Measurements from ENCODE around the gene PAQR5. TPM values are rescaled to one million over a fixed set of nuclear protein-coding genes. Genes with fewer than 3 reads are reported as not detected.

PAQR5 gene
- total and polyA plus RNA-seq, 4 donors: 2.3 to 22.6 (median 10.5) TPM

DNA sequence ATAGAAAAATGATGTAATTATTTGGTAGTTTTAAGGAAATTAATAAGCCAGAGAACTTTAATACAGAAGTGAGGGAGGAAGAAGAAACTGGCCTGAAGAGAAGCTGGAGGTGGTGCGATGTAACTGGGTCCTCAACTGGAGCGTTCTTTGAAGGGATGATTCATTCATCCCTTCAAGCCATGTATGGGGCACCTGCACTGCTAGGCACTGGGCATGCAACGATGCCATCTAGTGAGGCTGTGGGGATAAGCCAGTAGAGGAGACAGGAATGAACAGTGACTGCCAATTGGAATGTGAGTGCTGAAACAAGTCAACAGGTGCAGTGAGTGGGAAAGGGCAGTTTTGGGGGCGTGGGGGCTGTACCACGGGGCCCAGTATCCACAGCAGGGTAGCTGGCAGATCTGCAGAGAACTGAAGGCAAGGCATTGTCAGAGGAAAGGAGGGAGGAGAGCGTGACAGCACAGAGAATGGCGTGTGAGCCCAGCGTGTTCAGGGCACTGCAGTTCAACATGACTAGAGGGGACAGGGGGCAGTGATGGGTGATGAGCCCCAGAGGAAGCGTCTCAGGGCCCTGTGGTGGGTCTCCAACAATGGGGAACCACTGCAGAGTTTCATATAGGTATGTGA is 111.6 kb downstream of the PAQR5 start:
- WGBS, 2 donors: 60 to 63% methylated on average over 9 of the region's 9 CpGs
- Histone ChIP-seq H3K36me3 (ENCODE audit: control insufficient read depth in 4 of 4, insufficient read depth in 4 of 4, low read length in 4 of 4) (peaks cover 0 to 3% (median 0%) of the 10 kb centered on the region in 4 donors), H3K9ac (ENCODE audit: insufficient read depth in 1 of 2, low read length in 2 of 2) (no peak overlapping the region), H3K27me3 (ENCODE audit: control insufficient read depth in 3 of 3, insufficient read depth in 3 of 3, low read length in 2 of 3) (no peaks in the 10 kb centered on the region), H3K4me1 (ENCODE audit: control insufficient read depth in 5 of 5, insufficient read depth in 5 of 5, low read length in 5 of 5) (peaks cover 0 to 4% (median 0%) of the 10 kb centered on the region in 5 donors), H3K4me3 (no peak overlapping the region), H3K27ac (ENCODE audit: low read depth in 1 of 2, low read length in 1 of 2) (no peak overlapping the region), H3K9me3 (ENCODE audit: control insufficient read depth in 4 of 4, insufficient read depth in 3 of 4, low read length in 3 of 4) (no peaks in the 10 kb centered on the region)
- ATAC-seq (ENCODE audit: insufficient read depth, low FRiP score): no peak
- peak in 2 of 3 donors; percentile 25 to 28 for DNase-seq
- TF ChIP-seq, protein P1, sequence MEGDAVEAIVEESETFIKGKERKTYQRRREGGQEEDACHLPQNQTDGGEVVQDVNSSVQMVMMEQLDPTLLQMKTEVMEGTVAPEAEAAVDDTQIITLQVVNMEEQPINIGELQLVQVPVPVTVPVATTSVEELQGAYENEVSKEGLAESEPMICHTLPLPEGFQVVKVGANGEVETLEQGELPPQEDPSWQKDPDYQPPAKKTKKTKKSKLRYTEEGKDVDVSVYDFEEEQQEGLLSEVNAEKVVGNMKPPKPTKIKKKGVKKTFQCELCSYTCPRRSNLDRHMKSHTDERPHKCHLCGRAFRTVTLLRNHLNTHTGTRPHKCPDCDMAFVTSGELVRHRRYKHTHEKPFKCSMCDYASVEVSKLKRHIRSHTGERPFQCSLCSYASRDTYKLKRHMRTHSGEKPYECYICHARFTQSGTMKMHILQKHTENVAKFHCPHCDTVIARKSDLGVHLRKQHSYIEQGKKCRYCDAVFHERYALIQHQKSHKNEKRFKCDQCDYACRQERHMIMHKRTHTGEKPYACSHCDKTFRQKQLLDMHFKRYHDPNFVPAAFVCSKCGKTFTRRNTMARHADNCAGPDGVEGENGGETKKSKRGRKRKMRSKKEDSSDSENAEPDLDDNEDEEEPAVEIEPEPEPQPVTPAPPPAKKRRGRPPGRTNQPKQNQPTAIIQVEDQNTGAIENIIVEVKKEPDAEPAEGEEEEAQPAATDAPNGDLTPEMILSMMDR (IDR thresholded peaks at IDR 0.05; ENCODE audit: control extremely low read depth, extremely low read depth): no peak

DNA sequence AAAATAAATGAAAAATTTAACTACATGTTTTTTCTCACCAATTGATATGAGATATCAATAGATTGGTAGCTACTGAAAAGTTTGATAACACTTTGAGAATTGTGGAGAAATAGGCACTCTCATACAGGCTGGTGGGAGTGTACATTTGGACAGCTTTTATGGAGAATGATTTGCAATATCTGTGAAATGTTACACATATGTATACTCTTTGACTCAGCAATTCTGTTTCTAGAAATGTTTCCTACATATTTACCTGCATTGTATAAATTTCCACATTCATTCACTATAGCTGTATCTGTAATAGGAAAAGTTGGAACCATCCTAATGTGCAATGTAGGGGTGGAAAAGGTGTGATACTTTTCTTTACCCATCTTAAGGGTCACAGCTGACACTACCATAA is 113.6 kb downstream of the PAQR5 start:
- Histone ChIP-seq H3K9ac (ENCODE audit: insufficient read depth in 1 of 2, low read length in 2 of 2) (no peak overlapping the region), H3K9me3 (ENCODE audit: control insufficient read depth in 4 of 4, insufficient read depth in 3 of 4, low read length in 3 of 4) (no peaks in the 10 kb centered on the region), H3K4me3 (no peak overlapping the region), H3K36me3 (ENCODE audit: control insufficient read depth in 4 of 4, insufficient read depth in 4 of 4, low read length in 4 of 4) (peaks cover 0 to 3% (median 0%) of the 10 kb centered on the region in 4 donors), H3K4me1 (ENCODE audit: control insufficient read depth in 5 of 5, insufficient read depth in 5 of 5, low read length in 5 of 5) (peaks cover 0 to 8% (median 0%) of the 10 kb centered on the region in 5 donors), H3K27ac (ENCODE audit: low read depth in 1 of 2, low read length in 1 of 2) (no peak overlapping the region), H3K27me3 (ENCODE audit: control insufficient read depth in 3 of 3, insufficient read depth in 3 of 3, low read length in 2 of 3) (no peaks in the 10 kb centered on the region)
- DNase-seq: no peak
- ATAC-seq (ENCODE audit: insufficient read depth, low FRiP score): no peak
- TF ChIP-seq, protein P1 (IDR thresholded peaks at IDR 0.05; ENCODE audit: control extremely low read depth, extremely low read depth): no peak

DNA sequence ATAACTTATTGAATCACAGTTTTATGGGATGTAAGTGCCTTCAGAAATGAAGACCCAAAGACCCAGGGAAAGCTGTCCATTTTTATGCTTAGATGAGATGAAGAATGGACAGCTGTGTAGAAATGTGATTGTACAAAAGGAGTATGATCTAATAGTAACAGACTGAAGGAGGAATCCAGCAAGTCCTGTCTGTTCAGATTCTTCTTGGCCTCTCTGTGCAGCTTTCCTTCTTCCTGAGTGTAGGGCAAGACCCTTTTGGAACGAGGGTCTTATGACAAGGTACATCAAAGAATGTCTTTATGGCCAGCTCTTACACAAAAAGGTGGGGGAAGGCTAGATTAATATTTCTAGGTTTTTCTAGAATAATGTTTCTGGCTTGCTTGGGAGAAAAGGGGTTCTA is 114.0 kb downstream of the PAQR5 start:
- 83 to 89% methylated on average over 1 of the region's 1 CpG for WGBS, 2 donors

More for the DNA sequence above, 114.0 kb downstream of the PAQR5 start:
- DNase-seq (no peak), ATAC-seq (ENCODE audit: insufficient read depth, low FRiP score) (no peak)
- no peak overlapping the region for H3K27ac ChIP-seq (ENCODE audit: low read depth in 1 of 2, low read length in 1 of 2)
- no peaks in the 10 kb centered on the region for H3K27me3 ChIP-seq (ENCODE audit: control insufficient read depth in 3 of 3, insufficient read depth in 3 of 3, low read length in 2 of 3)
- no peak overlapping the region for H3K4me3 ChIP-seq
- H3K9me3 ChIP-seq (ENCODE audit: control insufficient read depth in 4 of 4, insufficient read depth in 3 of 4, low read length in 3 of 4): no peaks in the 10 kb centered on the region
- peaks cover 0 to 8% (median 0%) of the 10 kb centered on the region in 5 donors for H3K4me1 ChIP-seq (ENCODE audit: control insufficient read depth in 5 of 5, insufficient read depth in 5 of 5, low read length in 5 of 5)
- TF ChIP-seq, protein P1 (IDR thresholded peaks at IDR 0.05; ENCODE audit: control extremely low read depth, extremely low read depth): no peak
- H3K9ac ChIP-seq (ENCODE audit: insufficient read depth in 1 of 2, low read length in 2 of 2): no peak overlapping the region
- H3K36me3 ChIP-seq (ENCODE audit: control insufficient read depth in 4 of 4, insufficient read depth in 4 of 4, low read length in 4 of 4): peaks cover 0 to 3% (median 0%) of the 10 kb centered on the region in 4 donors
